WTC11 (cell line): ENCODE measurements around the gene BICRA. TPM values are rescaled to one million over a fixed set of nuclear protein-coding genes. Genes with fewer than 3 reads are reported as not detected.

Source experiments
- ATAC-seq: fragments of 200-7000 bp; cut with Tn5 transposase; 2 replicates; pipeline ENCODE4 v1.10.0; 2021; ENCODE audit warnings: mild to moderate bottlenecking, moderate library complexity
- CTCF ChIA-PET: fragments of 300-600 bp; sonication (Branson Sonifier 250); formaldehyde crosslinking; loops from one replicate; lab custom pipeline; 2021; ENCODE audit warnings: antibody characterized with exemption; lab: Charles Lee
- POLR2A ChIA-PET: fragments of 350-600 bp; sonication (Branson Sonifier 250); formaldehyde crosslinking; loops from one replicate; lab custom pipeline; 2021; ENCODE audit warnings: antibody characterized with exemption; lab: Charles Lee
- DNase-seq: peaks from one replicate; pipeline ENCODE4 v3.0.0; 2021; ENCODE audit warnings: low spot score
- H3K27ac Mint-ChIP-seq: 2 replicates; pipeline ENCODE4 v1.8.0; 2021; ENCODE audit warnings: mixed read lengths
- H3K27me3 Mint-ChIP-seq: 2 replicates; pipeline ENCODE4 v1.8.0; 2021; ENCODE audit warnings: low read depth, mild to moderate bottlenecking, moderate library complexity, mixed read lengths
- H3K36me3 Mint-ChIP-seq: 2 replicates; pipeline ENCODE4 v1.8.0; 2021; ENCODE audit warnings: mixed read lengths
- H3K4me1 Mint-ChIP-seq: 2 replicates; pipeline ENCODE4 v1.8.0; 2022; ENCODE audit warnings: mixed read lengths
- H3K4me3 Mint-ChIP-seq: 2 replicates; pipeline ENCODE4 v1.8.0; 2021; ENCODE audit warnings: mild to moderate bottlenecking, moderate library complexity, mixed read lengths
- H3K9me3 Mint-ChIP-seq: 2 replicates; pipeline ENCODE4 v1.8.0; 2021; ENCODE audit warnings: mixed read lengths
- AFF4 ChIP-seq: sonication (generic); formaldehyde crosslinking; IDR thresholded peaks from 2 replicates; pipeline ENCODE4 v1.8.1; 2023; ENCODE audit warnings: mild to moderate bottlenecking, missing genetic modification reagents, borderline replicate concordance
- AR ChIP-seq: fragments of 250-450 bp; sonication (Bioruptor Pico); IDR thresholded peaks from 2 replicates; pipeline ENCODE4 v1.9.0; 2021; ENCODE audit warnings: mild to moderate bottlenecking
- ARID4B ChIP-seq: sonication (generic); formaldehyde crosslinking; IDR thresholded peaks from 2 replicates; pipeline ENCODE4 v1.8.0; 2023; ENCODE audit warnings: missing genetic modification reagents, mild to moderate bottlenecking, borderline replicate concordance
- ATF6 ChIP-seq: sonication (generic); formaldehyde crosslinking; IDR thresholded peaks from 2 replicates; pipeline ENCODE4 v1.8.1; 2023; ENCODE audit warnings: mild to moderate bottlenecking, missing genetic modification reagents
- GTF2I ChIP-seq: fragments of 250-450 bp; sonication (Bioruptor Pico); conservative IDR thresholded peaks from 2 replicates; pipeline ENCODE4 v1.4.0; 2021; ENCODE audit warnings: mild to moderate bottlenecking
- IRF1 ChIP-seq: sonication (generic); formaldehyde crosslinking; IDR thresholded peaks from 2 replicates; pipeline ENCODE4 v1.8.0; 2023; ENCODE audit warnings: missing genetic modification reagents
- MAX ChIP-seq: sonication (generic); formaldehyde crosslinking; IDR thresholded peaks from 2 replicates; pipeline ENCODE4 v1.8.0; 2022; ENCODE audit warnings: mild to moderate bottlenecking, missing genetic modification reagents
- MXD4 ChIP-seq: fragments of 250-450 bp; sonication (Bioruptor Pico); IDR thresholded peaks from 2 replicates; pipeline ENCODE4 v1.8.0; 2021; ENCODE audit warnings: mild to moderate bottlenecking, moderate library complexity, borderline replicate concordance
- NFATC4 ChIP-seq: fragments of 250-450 bp; sonication (Bioruptor Pico); IDR thresholded peaks from 2 replicates; pipeline ENCODE4 v1.9.0; 2021; ENCODE audit warnings: mild to moderate bottlenecking
- PRRX2 ChIP-seq: fragments of 250-450 bp; sonication (Bioruptor Pico); IDR thresholded peaks from 2 replicates; pipeline ENCODE4 v1.8.0; 2021; ENCODE audit warnings: mild to moderate bottlenecking
- TCF7 ChIP-seq: sonication (generic); formaldehyde crosslinking; IDR thresholded peaks from 2 replicates; pipeline ENCODE4 v1.8.0; 2022; ENCODE audit warnings: mild to moderate bottlenecking, low read depth, missing genetic modification reagents, moderate library complexity
- TEAD4 ChIP-seq: sonication (generic); formaldehyde crosslinking; IDR thresholded peaks from 2 replicates; pipeline ENCODE4 v1.8.0; 2022; ENCODE audit warnings: mild to moderate bottlenecking, missing genetic modification reagents
- USF1 ChIP-seq: sonication (generic); formaldehyde crosslinking; IDR thresholded peaks from 2 replicates; pipeline ENCODE4 v1.8.0; 2022; ENCODE audit warnings: mild to moderate bottlenecking, missing genetic modification reagents
- ZNF138 ChIP-seq: sonication (generic); formaldehyde crosslinking; conservative IDR thresholded peaks from 2 replicates; pipeline ENCODE4 v1.8.1; 2022; ENCODE audit warnings: mild to moderate bottlenecking, moderate library complexity, missing genetic modification reagents
- ZNF532 ChIP-seq: fragments of 250-450 bp; sonication (Bioruptor Pico); IDR thresholded peaks from 2 replicates; pipeline ENCODE4 v1.9.0; 2021; ENCODE audit warnings: mild to moderate bottlenecking, borderline replicate concordance
- total RNA-seq: library from RNA; stranded (reverse); gene quantifications from 3 replicates; pipeline ENCODE4 v1.2.3, GENCODE V29; 2021

BICRA gene
- total RNA-seq, 1 experiment from 2014 or later: 30.3 TPM

GRCh38 chr19:47701717-47702552 lies 93.0 kb downstream of the BICRA start (continued):
- TF ChIP-seq USF1 (CRISPR knock-in tag): no peak
- TF ChIP-seq TCF7 (CRISPR knock-in tag): no peak
- TF ChIP-seq GTF2I (CRISPR knock-in tag): no peak
- no peak for TF ChIP-seq TEAD4

- DNase-seq (no peak), ATAC-seq (no peak)
- TF ChIP-seq AR (CRISPR knock-in tag) (no peak), ARID4B (no peak), MAX (no peak), ZNF532 (no peak), AFF4 (CRISPR knock-in tag) (no peak), PRRX2 (no peak), NFATC4 (CRISPR knock-in tag) (no peak), ATF6 (no peak), IRF1 (no peak), ZNF138 (CRISPR knock-in tag) (no peak), MXD4 (CRISPR knock-in tag) (no peak)
- ChIA-PET CTCF (interaction anchor here (0.6 to 2.9 kb wide), 2 partner anchors 10 to 92 kb away, joined by 3 to 15 read pairs; partner anchors contain the start of gene EHD2), POLR2A (no interaction called here)
- no peaks in the 10 kb centered on the region; the same call in 1 of the 2 replicates for H3K27me3 Mint-ChIP-seq
- H3K9me3 Mint-ChIP-seq: no peaks in the 10 kb centered on the region
- no peak overlapping the region for H3K27ac Mint-ChIP-seq
- H3K4me3 Mint-ChIP-seq: no peak overlapping the region
- H3K4me1 Mint-ChIP-seq: 0 out of 2 replicates have a peak, but pooled peaks cover 2% of the 10 kb centered on the region
- H3K36me3 Mint-ChIP-seq: peaks cover 6% of the 10 kb centered on the region
Observed at GRCh38 chr19:47702671-47703070, 93.7 kb downstream of the BICRA start.
